IMR-90 (cell line): ENCODE data around the gene TEX22. TPM values are rescaled to one million over a fixed set of nuclear protein-coding genes. Genes with fewer than 3 reads are reported as not detected.

Source experiments
- ATAC-seq: fragments of 200-7000 bp; cut with Tn5 transposase; 2 replicates; pipeline ENCODE4 v1.9.1; 2020; ENCODE audit warnings: low read depth, mild to moderate bottlenecking, moderate library complexity
- BruUV-seq: library from RNA; stranded (reverse); fragments of 400-500 nt; replicated peaks from 2 replicates; lab custom pipeline; 2021; lab: Mats Ljungman, UMichigan
- CTCF ChIA-PET: fragments of 300-600 bp; formaldehyde crosslinking; extraction: SDS; loops from one replicate; lab custom pipeline; 2021; ENCODE audit warnings: antibody characterized with exemption; lab: Yijun Ruan, JAX
- POLR2A ChIA-PET: fragments of 300-600 bp; sonication (Branson Sonifier 250); formaldehyde crosslinking; loops from one replicate; lab custom pipeline; 2022; ENCODE audit warnings: antibody characterized with exemption; ENCODE audit not compliant: unreplicated experiment; lab: Charles Lee
- DNase-seq: peaks from one replicate; pipeline ENCODE4 v3.0.0; 2013
- H2AFZ ChIP-seq: replicated peaks from 2 replicates; pipeline ENCODE3; 2013; ENCODE audit warnings: low read length, mild to moderate bottlenecking; ENCODE audit not compliant: poor library complexity
- H2AK5ac ChIP-seq: 2 replicates; pipeline ENCODE4 v1.6.1; 2013; ENCODE audit warnings: low read depth, low read length, inconsistent platforms
- H2AK9ac ChIP-seq: replicated peaks from 2 replicates; pipeline ENCODE3; 2013; ENCODE audit warnings: mild to moderate bottlenecking, low read depth, low read length, moderate library complexity; ENCODE audit not compliant: poor library complexity
- H2BK120ac ChIP-seq: 2 replicates; pipeline ENCODE4 v1.6.1; 2013; ENCODE audit warnings: low read depth, low read length, inconsistent platforms
- H2BK15ac ChIP-seq: 3 replicates; pipeline ENCODE4 v1.6.1; 2013; ENCODE audit warnings: low read depth, low read length, inconsistent platforms
- H2BK20ac ChIP-seq: 2 replicates; pipeline ENCODE4 v1.6.1; 2013; ENCODE audit warnings: low read depth, mild to moderate bottlenecking, inconsistent platforms, low read length, moderate library complexity
- H2BK5ac ChIP-seq: 2 replicates; pipeline ENCODE4 v1.6.1; 2013; ENCODE audit warnings: mild to moderate bottlenecking, low read depth, low read length, inconsistent platforms; ENCODE audit not compliant: poor library complexity, severe bottlenecking
- H3K14ac ChIP-seq: replicated peaks from 2 replicates; pipeline ENCODE4 v1.6.1; 2013; ENCODE audit warnings: low read depth, low read length, inconsistent platforms
- H3K18ac ChIP-seq: 2 replicates; pipeline ENCODE4 v1.6.1; 2013; ENCODE audit warnings: low read depth, low read length, control low read depth
- H3K23ac ChIP-seq: 2 replicates; pipeline ENCODE4 v1.6.1; 2013; ENCODE audit warnings: low read depth, low read length, inconsistent platforms
- H3K27ac ChIP-seq: 2 replicates; pipeline ENCODE4 v1.5.1; 2013; ENCODE audit warnings: mild to moderate bottlenecking, control low read depth, low read length; ENCODE audit not compliant: insufficient read depth
- H3K27me3 ChIP-seq: 2 replicates; pipeline ENCODE4 v1.6.1; 2013; ENCODE audit warnings: low read length; ENCODE audit not compliant: control insufficient read depth, insufficient read depth
- H3K36me3 ChIP-seq: 2 replicates; pipeline ENCODE4 v1.6.1; 2013; ENCODE audit warnings: low read length, mixed read lengths; ENCODE audit not compliant: control insufficient read depth, insufficient read depth
- H3K4ac ChIP-seq: 2 replicates; pipeline ENCODE4 v1.6.1; 2013; ENCODE audit warnings: low read depth, low read length, inconsistent platforms
- H3K4me1 ChIP-seq: 2 replicates; pipeline ENCODE4 v1.6.1; 2013; ENCODE audit warnings: low read length, mixed read lengths; ENCODE audit not compliant: control insufficient read depth, insufficient read depth
- H3K4me2 ChIP-seq: 2 replicates; pipeline ENCODE4 v1.6.1; 2013; ENCODE audit warnings: low read depth, mild to moderate bottlenecking, control low read depth, low read length, moderate library complexity
- H3K4me3 ChIP-seq: 2 replicates; pipeline ENCODE4 v1.5.1; 2013; ENCODE audit warnings: low read depth, mild to moderate bottlenecking, control low read depth, low read length, moderate library complexity; ENCODE audit not compliant: insufficient read depth
- H3K56ac ChIP-seq: 2 replicates; pipeline ENCODE4 v1.6.1; 2013; ENCODE audit warnings: low read length, inconsistent platforms; ENCODE audit not compliant: insufficient read depth; ENCODE audit errors: extremely low read depth
- H3K79me1 ChIP-seq, 2 experiments: 2 replicates each; pipeline ENCODE4 v1.6.1; 2013; ENCODE audit warnings: low read length in 2 of 2, inconsistent platforms in 1 of 2, low read depth in 1 of 2
- H3K9ac ChIP-seq: 2 replicates; pipeline ENCODE4 v1.6.1; 2013; ENCODE audit warnings: low read depth, low read length, control low read depth
- H3K9me1 ChIP-seq: 2 replicates; pipeline ENCODE4 v1.6.1; 2013; ENCODE audit warnings: low read length, inconsistent platforms; ENCODE audit not compliant: insufficient read depth
- H3K9me3 ChIP-seq: 2 replicates; pipeline ENCODE4 v1.6.1; 2013; ENCODE audit warnings: low read length; ENCODE audit not compliant: control insufficient read depth, insufficient read depth
- H4K20me1 ChIP-seq: 2 replicates; pipeline ENCODE4 v1.6.1; 2013; ENCODE audit warnings: low read length, inconsistent platforms; ENCODE audit not compliant: insufficient read depth
- H4K5ac ChIP-seq: 2 replicates; pipeline ENCODE4 v1.6.1; 2013; ENCODE audit warnings: mild to moderate bottlenecking, low read depth, low read length, control low read depth
- H4K8ac ChIP-seq, 2 experiments: 2 replicates each; pipeline ENCODE4 v1.6.1; 2013; ENCODE audit warnings: low read depth in 2 of 2, low read length in 2 of 2, control low read depth in 1 of 2, inconsistent platforms in 1 of 2
- H4K91ac ChIP-seq: 2 replicates; pipeline ENCODE4 v1.6.1; 2013; ENCODE audit warnings: low read depth, low read length, inconsistent platforms; ENCODE audit not compliant: insufficient read depth
- BHLHE40 ChIP-seq: fragments of 150-350 bp; IDR thresholded peaks from 2 replicates; pipeline ENCODE4 v1.6.1; 2016; ENCODE audit warnings: mild to moderate bottlenecking, low read depth, low read length
- CEBPB ChIP-seq: IDR thresholded peaks from 2 replicates; pipeline ENCODE4 v1.6.1; 2012; ENCODE audit warnings: low read depth, low read length, improper control_type of control experiment
- CHD1 ChIP-seq: IDR thresholded peaks from 2 replicates; pipeline ENCODE4 v1.6.1; 2012; ENCODE audit warnings: low read depth, low read length, improper control_type of control experiment
- CTCF ChIP-seq: conservative IDR thresholded peaks from 2 replicates; pipeline ENCODE4 v1.5.1; 2012; ENCODE audit warnings: mild to moderate bottlenecking, low read depth, low read length, improper control_type of control experiment
- FOS ChIP-seq: fragments of 150-350 bp; IDR thresholded peaks from 2 replicates; pipeline ENCODE4 v1.6.1; 2016; ENCODE audit warnings: low read depth, low read length
- MAFK ChIP-seq: IDR thresholded peaks from 2 replicates; pipeline ENCODE4 v1.6.1; 2012; ENCODE audit warnings: low read depth, low read length, improper control_type of control experiment
- MAZ ChIP-seq: IDR thresholded peaks from 2 replicates; pipeline ENCODE4 v1.6.1; 2012; ENCODE audit warnings: low read depth, mild to moderate bottlenecking, low read length, improper control_type of control experiment, moderate library complexity, borderline replicate concordance
- MXI1 ChIP-seq: IDR thresholded peaks from 2 replicates; pipeline ENCODE4 v1.6.1; 2012; ENCODE audit warnings: low read depth, mild to moderate bottlenecking, low read length, moderate library complexity, borderline replicate concordance
- NFE2L2 ChIP-seq: fragments of 150-350 bp; IDR thresholded peaks from 2 replicates; pipeline ENCODE4 v1.6.1; 2016; ENCODE audit warnings: low read depth, mild to moderate bottlenecking, low read length
- POLR2A ChIP-seq: IDR thresholded peaks from 2 replicates; pipeline ENCODE4 v1.6.1; 2012; ENCODE audit warnings: mild to moderate bottlenecking, low read depth, low read length
- RAD21 ChIP-seq: IDR thresholded peaks from 2 replicates; pipeline ENCODE4 v1.6.1; 2012; ENCODE audit warnings: low read length, improper control_type of control experiment
- RCOR1 ChIP-seq: IDR thresholded peaks from 2 replicates; pipeline ENCODE4 v1.6.1; 2012; ENCODE audit warnings: mild to moderate bottlenecking, low read length, improper control_type of control experiment; ENCODE audit not compliant: insufficient replicate concordance
- SMC3 ChIP-seq: fragments of 150-350 bp; IDR thresholded peaks from 2 replicates; pipeline ENCODE4 v1.6.1; 2016; ENCODE audit warnings: low read depth, mild to moderate bottlenecking, antibody characterized with exemption, low read length, moderate library complexity
- USF2 ChIP-seq: fragments of 150-350 bp; IDR thresholded peaks from 2 replicates; pipeline ENCODE4 v1.6.1; 2017; ENCODE audit warnings: mild to moderate bottlenecking, antibody characterized with exemption, low read length, low read depth
- WGBS, 2 experiments: methylation state at CpG; one replicate each; pipeline versions ENCODE4 v1.1.5 to v1.1.7; 2013; ENCODE audit warnings: missing lambda C conversion rate in 2 of 2; ENCODE audit not compliant: insufficient read length in 1 of 2; ENCODE audit errors: extremely low coverage in 2 of 2; 5-methylcytosine and 5-hydroxymethylcytosine counted together
- dilution Hi-C: fragments of 300-500 bp; cut with HindIII; formaldehyde crosslinking; loops from one replicate; pipeline ENCODE4 v1.14.3; 2018; ENCODE audit warnings: low sequenced_read_pairs; ENCODE audit not compliant: unreplicated experiment
- in situ Hi-C: fragments of 300-500 bp; cut with MboI; formaldehyde crosslinking; loops from 3 replicates; pipeline ENCODE4 v1.14.3; 2019; ENCODE audit warnings: low sequenced_read_pairs, inconsistent platforms, mixed read lengths
- intact Hi-C: fragments of 100-400 bp; cut with micrococcal nuclease; formaldehyde crosslinking; loops from 2 replicates; pipeline ENCODE4 v1.10.0; 2022
- polyA plus RNA-seq, 3 experiments: library from polyadenylated mRNA; depleted of rRNA; stranded (reverse); fragments of >200 nt; gene quantifications; 2 replicates each; pipeline ENCODE4 v1.2.3, GENCODE V29; 2012; ENCODE audit warnings: low replicate concordance in 1 of 3
- total RNA-seq: library from RNA; depleted of rRNA; stranded (reverse); fragments of >200 nt; gene quantifications from 2 replicates; pipeline ENCODE4 v1.2.3, GENCODE V29; 2012

TEX22 gene
- total and polyA plus RNA-seq, 2 of the 4 experiments (the other 2 are of a cell fraction): 0.10 to 0.18 TPM

GRCh38 chr14:105415481-105416428 lies 17.4 kb downstream of the TEX22 start:
- 83% methylated on average over 9 of the region's 25 CpGs; no CpG with 5 or more reads in 1 of the 2 experiments for WGBS, 2 experiments
- POLR2A ChIA-PET: no interaction called here
- TF ChIP-seq BHLHE40 (no peak), CTCF (no peak), MAFK (no peak), FOS (no peak), USF2 (no peak), NFE2L2 (no peak), SMC3 (no peak), POLR2A (no peak), RAD21 (no peak), MXI1 (no peak), MAZ (no peak), RCOR1 (no peak), CHD1 (no peak), CEBPB (no peak)

More at GRCh38 chr14:105415481-105416428, 17.4 kb downstream of the TEX22 start:
- intact Hi-C loops: no loop called here
- Histone ChIP-seq H4K20me1 (no peaks in the 10 kb centered on the region; the same call in 1 of the 2 replicates), H2BK15ac (no peak overlapping the region), H3K56ac (no peak overlapping the region), H3K14ac (no peak overlapping the region), H3K79me1 (peaks cover 4 to 15% of the 10 kb centered on the region in 2 experiments; a peak in 3 of 4 replicates), H3K9me1 (peaks cover 8% of the 10 kb centered on the region; the same call in 1 of the 2 replicates), H2AK5ac (no peak overlapping the region), H4K91ac (no peak overlapping the region), H3K9ac (peak overlapping the region; percentile 46; the same call in 1 of the 2 replicates), H2BK5ac (no peak overlapping the region), H3K18ac (no peak overlapping the region), H3K4me2 (peak overlapping the region; percentile 69), H3K4me1 (peaks cover 13% of the 10 kb centered on the region), H3K9me3 (no peaks in the 10 kb centered on the region), H3K23ac (no peak overlapping the region), H2BK20ac (no peak overlapping the region), H2AFZ (no peak overlapping the region), H2BK120ac (no peak overlapping the region), H3K36me3 (no peaks in the 10 kb centered on the region), H4K5ac (no peak overlapping the region), H4K8ac (peak overlapping the region in 1 of 2 experiments; percentile 55; a peak in 2 of 4 replicates), H2AK9ac (no peak overlapping the region), H3K4me3 (peak overlapping the region; percentile 61; the same call in 1 of the 2 replicates), H3K4ac (no peak overlapping the region), H3K27me3 (no peaks in the 10 kb centered on the region), H3K27ac (no peak overlapping the region)
- DNase-seq (no peak), ATAC-seq (no peak)
- CTCF ChIA-PET: no interaction called here
- dilution Hi-C loops: no loop called here
- BruUV-seq: no TSS peak
- in situ Hi-C loops: no loop called here
